Heart left ventricle (tissue), 13 donors: ENCODE measurements around the gene OR2D2.

Experiments used
- CTCF ChIP-seq, 12 donors: fragments of 200-600 bp; sonication (generic) in 4 of 12; IDR thresholded peaks; one replicate each; pipeline versions ENCODE4 v1.5.0 to v1.8.0; 2018 to 2022; ENCODE audit warnings: antibody characterized with exemption in 12 of 12, mild to moderate bottlenecking in 5 of 12
- POLR2A ChIP-seq, 2 donors: fragments of 450-650 bp; IDR thresholded peaks; one replicate each; pipeline ENCODE4 v1.6.1; 2017; ENCODE audit warnings: antibody characterized with exemption in 2 of 2, mild to moderate bottlenecking in 2 of 2, moderate library complexity in 2 of 2
- donor health status: ischemic (EF 13 %, LVEDD 7.1; RV severe dilation, severe dysfunction).
- donor health status: DM: no; HTN: yes; CAD: no.
- donor health status: DM: no; HTN: no; CAD: no.
- donor health status: ischemic (EF 25% LVEDD 6.9; RV normal size, moderate dysfunction).
- donor health status: ischemic (EF 25% LVEDD 5.7; RV mildly dilated, moderate dysfunction).
- donor health status: ischemic (EF 35%, LVEDD 5.7; RV mildly dilated, moderate dysfunction).
- donor health status: nonischemic (EF 11% LVEDD 7.7; RV severe dilation, severe dysfunction).
- donor health status: DM: yes; HTN: yes; CAD: no.
- donor health status: PGD.
- donor health status: ischemic (EF 29% LVEDD 5.4; RV normal size, mild dysfunction).
- donor health status: nonischemic (EF 23%, LVEDD 6.1; RV moderate dilation, normal function).

- TF ChIP-seq CTCF (IDR thresholded peaks at IDR 0.05) (no peak), POLR2A (IDR thresholded peaks at IDR 0.05) (no peak)
These were observed 35.4 kb downstream of the OR2D2 start for GRCh38 chr11:6856871-6857270.
